GM12892 (cell line): ENCODE measurements around the gene UGT2A1.

Experiments used
- POLR2A ChIP-seq: IDR thresholded peaks from 2 replicates; pipeline ENCODE4 v1.6.1; 2011; ENCODE audit warnings: low read depth, low read length, control low read depth
- POLR2AphosphoS5 ChIP-seq: IDR thresholded peaks from 2 replicates; pipeline ENCODE4 v1.6.1; 2011; ENCODE audit warnings: low read depth, low read length, control low read depth

- TF ChIP-seq POLR2A (no peak), POLR2AphosphoS5 (no peak)
These were observed 106.8 kb downstream of the UGT2A1 start for GRCh38 chr4:69546134-69546765.
